Prostate gland (tissue), 2 donors: ENCODE results near the gene RBP3. TPM values are rescaled to one million over a fixed set of nuclear protein-coding genes. Genes with fewer than 3 reads are reported as not detected.

Source experiments
- DNase-seq: peaks from one replicate; pipeline ENCODE4 v3.0.0-alpha.2; 2019; ENCODE audit warnings: low spot score
- H3K27ac ChIP-seq, 2 donors: fragments of 200-600 bp; sonication (generic); 2 replicates each; pipeline ENCODE4 v1.5.1; 2017 to 2019
- H3K27me3 ChIP-seq: fragments of 200-600 bp; sonication (generic); replicated peaks from 2 replicates; pipeline ENCODE4 v1.5.1; 2019; ENCODE audit not compliant: insufficient read depth
- H3K36me3 ChIP-seq, 2 donors: fragments of 200-600 bp; sonication (generic); 1 replicate in 1 of 2; 2 replicates in 1 of 2; pipeline versions ENCODE4 v1.5.1 to v1.8.1; 2017 to 2019
- H3K4me1 ChIP-seq: fragments of 200-600 bp; sonication (generic); replicated peaks from 2 replicates; pipeline ENCODE4 v1.5.1; 2019
- H3K4me3 ChIP-seq, 2 donors: fragments of 200-600 bp; sonication (generic); 2 replicates each; pipeline ENCODE4 v1.5.1; 2017 to 2019
- H3K9me3 ChIP-seq: fragments of 200-600 bp; sonication (generic); 2 replicates; pipeline ENCODE4 v1.5.1; 2017
- CTCF ChIP-seq, 4 experiments: fragments of 200-600 bp in 2 of 4; fragments of 450-650 bp in 2 of 4; sonication (generic) in 2 of 4; IDR thresholded peaks; 1 replicate in 3 of 4; 2 replicates in 1 of 4; pipeline ENCODE4 v1.5.1; 2016 to 2019; ENCODE audit warnings: antibody characterized with exemption in 4 of 4, mild to moderate bottlenecking in 2 of 4, moderate library complexity in 2 of 4
- POLR2A ChIP-seq: fragments of 450-650 bp; IDR thresholded peaks from one replicate; pipeline ENCODE4 v1.6.1; 2016; ENCODE audit warnings: antibody characterized with exemption, mild to moderate bottlenecking
- POLR2AphosphoS5 ChIP-seq: sonication (generic); formaldehyde crosslinking; IDR thresholded peaks from one replicate; pipeline ENCODE4 v1.6.1; 2017; ENCODE audit warnings: antibody characterized with exemption
- WGBS: methylation state at CpG from one replicate; pipeline ENCODE4 v1.1.5; 2018; 5-methylcytosine and 5-hydroxymethylcytosine counted together
- intact Hi-C: fragments of 100-400 bp; cut with DNase I; formaldehyde crosslinking; loops from one replicate; pipeline ENCODE4 v1.14.2; 2022
- total RNA-seq, 2 donors: library from RNA; depleted of rRNA; stranded (reverse); fragments of >200 nt; gene quantifications; one replicate each; pipeline ENCODE4 v1.1.0, GENCODE V29; 2016

The RBP3 gene
- total RNA-seq, 2 donors from 2014 or later, result not detected

- no peak for DNase-seq
- Histone ChIP-seq H3K9me3 (no peaks in the 10 kb centered on the region), H3K27ac (no peak overlapping the region), H3K4me3 (no peak overlapping the region), H3K36me3 (no peaks in the 10 kb centered on the region), H3K27me3 (no peaks in the 10 kb centered on the region), H3K4me1 (no peaks in the 10 kb centered on the region)
- TF ChIP-seq CTCF (IDR thresholded peaks at IDR 0.05), result no peak
- TF ChIP-seq POLR2AphosphoS5, result no peak
- TF ChIP-seq POLR2A, result no peak
- intact Hi-C loops, result no loop called here
- WGBS, result 67% methylated on average over 4 of the region's 4 CpGs
Measured at GRCh38 chr10:47354165-47354564, 6.0 kb downstream of the RBP3 start.

GRCh38 chr10:47354900-47355299, 6.7 kb downstream of the RBP3 start:
- no peak overlapping the region for H3K4me3 ChIP-seq
- intact Hi-C loops, result no loop called here
- 78% methylated on average over 1 of the region's 1 CpG for WGBS
- no peaks in the 10 kb centered on the region for H3K27me3 ChIP-seq
- H3K27ac ChIP-seq, result no peak overlapping the region
- no peak for DNase-seq
- no peaks in the 10 kb centered on the region for H3K36me3 ChIP-seq
- no peaks in the 10 kb centered on the region for H3K4me1 ChIP-seq
- H3K9me3 ChIP-seq, result no peaks in the 10 kb centered on the region
- no peak for TF ChIP-seq POLR2AphosphoS5
- no peak for TF ChIP-seq POLR2A
- no peak for TF ChIP-seq CTCF (IDR thresholded peaks at IDR 0.05)

GRCh38 chr10:47356708-47357107, 8.5 kb downstream of the RBP3 start:
- no peak overlapping the region for H3K4me3 ChIP-seq
- H3K27ac ChIP-seq, result no peak overlapping the region
- H3K9me3 ChIP-seq, result no peaks in the 10 kb centered on the region
- TF ChIP-seq CTCF (IDR thresholded peaks at IDR 0.05) (no peak), POLR2AphosphoS5 (no peak)
- WGBS, result 86% methylated on average over 5 of the region's 5 CpGs
- H3K36me3 ChIP-seq, result no peaks in the 10 kb centered on the region
- DNase-seq, result no peak
- intact Hi-C loops, result no loop called here
- H3K27me3 ChIP-seq, result no peaks in the 10 kb centered on the region
- H3K4me1 ChIP-seq, result no peaks in the 10 kb centered on the region

GRCh38 chr10:47357131-47357582, 9.0 kb downstream of the RBP3 start:
- TF ChIP-seq CTCF (IDR thresholded peaks at IDR 0.05) (no peak), POLR2AphosphoS5 (no peak)
- DNase-seq, result no peak
- Histone ChIP-seq H3K27ac (no peak overlapping the region), H3K4me3 (no peak overlapping the region), H3K36me3 (no peaks in the 10 kb centered on the region), H3K27me3 (no peaks in the 10 kb centered on the region), H3K4me1 (no peaks in the 10 kb centered on the region), H3K9me3 (no peaks in the 10 kb centered on the region)
- intact Hi-C loops, result no loop called here
- WGBS, result 94% methylated on average over 12 of the region's 12 CpGs

- intact Hi-C loops, result no loop called here
- DNase-seq, result no peak
- H3K4me1 ChIP-seq, result no peaks in the 10 kb centered on the region
- no peaks in the 10 kb centered on the region for H3K36me3 ChIP-seq
- H3K27me3 ChIP-seq, result no peaks in the 10 kb centered on the region
- no peak overlapping the region for H3K4me3 ChIP-seq
- no peak overlapping the region for H3K27ac ChIP-seq
- no peak for TF ChIP-seq POLR2A
- TF ChIP-seq POLR2AphosphoS5, result no peak
- no peak for TF ChIP-seq CTCF (IDR thresholded peaks at IDR 0.05)
- no peaks in the 10 kb centered on the region for H3K9me3 ChIP-seq
- WGBS, result 92% methylated on average over 3 of the region's 3 CpGs
Measured at GRCh38 chr10:47357911-47358310, 9.7 kb downstream of the RBP3 start.
